Muscle of arm (tissue), 12 donors: ENCODE data around the gene MCEMP1. TPM values are rescaled to one million over a fixed set of nuclear protein-coding genes. Genes with fewer than 3 reads are reported as not detected.

ENCODE experiments used
- DNase-seq: peaks from one replicate; pipeline ENCODE4 v3.0.0-alpha.2; 2013
- polyA plus RNA-seq, 12 donors: library from polyadenylated mRNA; unstranded; fragments of 120-200 nt; gene quantifications; one replicate each; pipeline ENCODE4 v1.2.1, GENCODE V29; 2013; ENCODE audit not compliant: insufficient read length in 12 of 12

The MCEMP1 gene
- polyA plus RNA-seq, 12 donors, result 0.11 to 0.94 (median 0.26) TPM; not detected in 6

DNA sequence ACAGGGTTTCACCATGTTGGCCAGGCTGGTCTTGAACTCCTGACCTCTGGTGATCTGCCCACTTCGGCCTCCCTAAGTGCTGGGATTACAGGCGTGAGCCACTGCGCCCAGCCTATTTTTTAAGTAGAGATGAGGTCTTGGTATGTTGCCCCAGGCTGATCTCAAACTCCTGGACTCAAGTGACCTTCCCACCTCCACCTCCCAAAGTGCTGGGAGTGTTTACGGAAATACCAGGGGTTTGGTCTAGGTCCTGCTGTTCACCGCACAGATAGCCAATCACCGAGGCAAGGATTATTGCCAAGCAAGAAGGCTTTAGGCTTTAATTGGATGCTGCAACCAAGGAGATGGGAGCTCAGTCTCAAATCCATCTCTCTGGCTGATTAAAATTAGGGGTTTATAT, 43.5 kb downstream of the MCEMP1 start:
- no peak for DNase-seq

DNA sequence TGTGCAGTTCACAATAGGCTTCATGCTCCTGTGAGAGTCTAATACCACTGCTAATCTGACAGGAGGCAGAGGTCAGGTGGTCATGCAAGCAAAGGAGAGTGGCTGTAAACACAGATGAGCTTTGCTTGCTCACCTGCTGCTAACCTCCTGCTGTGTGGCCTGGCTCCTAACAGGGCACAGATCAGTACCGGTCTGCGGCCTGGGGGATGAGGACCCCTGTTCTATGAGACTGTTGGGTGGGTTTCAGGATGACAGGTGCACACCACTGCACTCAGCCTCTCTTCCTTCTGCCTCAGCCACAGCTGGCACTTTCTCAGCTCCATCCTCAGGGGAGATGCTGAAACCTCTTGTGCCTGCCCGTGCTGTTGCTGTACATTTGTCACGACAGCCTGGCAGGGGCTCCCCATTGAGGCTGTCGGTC, 45.4 kb downstream of the MCEMP1 start:
- no peak for DNase-seq

DNA sequence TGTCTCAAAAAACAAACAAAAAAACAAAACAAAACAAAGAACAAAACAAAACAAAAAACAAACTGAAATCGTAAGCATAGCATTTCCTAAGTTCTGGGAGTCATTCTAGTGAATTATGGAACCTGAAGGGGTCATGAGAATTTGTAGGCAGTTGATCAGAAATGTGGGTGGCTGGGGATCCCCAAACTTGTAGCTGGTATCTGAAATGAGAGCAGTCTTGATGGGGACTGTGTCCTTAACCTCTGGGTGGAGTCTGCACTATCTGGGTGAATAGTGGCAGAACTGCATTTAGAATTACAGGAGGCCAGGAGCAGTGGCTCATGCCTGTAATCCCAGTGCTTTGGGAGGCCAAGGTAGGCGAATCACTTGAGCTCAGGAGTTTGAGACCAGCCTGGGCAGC, 48.9 kb downstream of the MCEMP1 start:
- DNase-seq, result no peak

DNA sequence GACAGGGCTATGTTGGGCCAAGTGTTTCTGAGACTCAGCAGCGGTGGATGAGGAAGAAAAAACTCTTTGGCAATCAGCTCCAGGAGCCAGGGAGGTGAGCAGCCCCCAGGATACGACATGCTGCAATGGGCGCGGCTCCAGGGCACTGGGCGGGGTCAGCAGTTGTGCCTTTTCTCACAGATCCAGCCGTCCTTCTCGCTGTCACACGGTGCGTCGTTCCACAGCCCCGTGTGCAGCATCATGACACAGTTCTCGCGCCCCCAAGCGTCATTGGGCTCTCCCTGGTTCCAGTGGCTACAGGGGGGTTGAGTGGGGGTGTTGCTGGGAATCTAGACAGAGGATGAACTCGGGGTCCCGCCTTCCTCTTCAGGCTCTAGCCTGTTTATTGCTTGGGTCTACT, 52.3 kb downstream of the MCEMP1 start:
- no peak for DNase-seq

Other genes with a start within 250 kb of the MCEMP1 start
- gene PEX11G, start 188.1 kb upstream of the MCEMP1 start, polyA plus RNA-seq, result 1 to 10 TPM in 10 of 12 donors, not detected in 2; 1.9 to 3.1 (median 2.3) TPM
- 10 to 100 TPM in 11 of 12 donors, not detected in 1; 30.7 to 89.4 (median 36.4) TPM for gene ZNF358, start 161.0 kb upstream of the MCEMP1 start, polyA plus RNA-seq
- gene MCOLN1, start 154.5 kb upstream of the MCEMP1 start, polyA plus RNA-seq, result 10 to 100 TPM in 10 of 12 donors, 1 to 10 TPM in 1, not detected in 1; 9.7 to 16.7 (median 10.8) TPM
- 10 to 100 TPM in 11 of 12 donors, not detected in 1; 19.3 to 47.1 (median 24.1) TPM for gene PNPLA6, start 141.4 kb upstream of the MCEMP1 start, polyA plus RNA-seq
- gene CAMSAP3, start 81.2 kb upstream of the MCEMP1 start, polyA plus RNA-seq, result 1 to 10 TPM in 3 of 12 donors, under 1 TPM in 7, not detected in 2; 0.06 to 8.8 (median 0.33) TPM
- gene XAB2, start 47.5 kb upstream of the MCEMP1 start, polyA plus RNA-seq, result 10 to 100 TPM in 11 of 12 donors, not detected in 1; 17.4 to 32.6 (median 20.7) TPM
- 10 to 100 TPM in 11 of 12 donors, not detected in 1; 46.7 to 76.9 (median 63.3) TPM for gene PET100, start 47.3 kb upstream of the MCEMP1 start, polyA plus RNA-seq
- gene PCP2, start 43.4 kb upstream of the MCEMP1 start, polyA plus RNA-seq, result under 1 TPM in 3 of 12 donors, not detected in 9; 0.16 to 0.66 (median 0.40) TPM
- gene STXBP2, start 40.0 kb upstream of the MCEMP1 start, polyA plus RNA-seq, result 10 to 100 TPM in 2 of 12 donors, 1 to 10 TPM in 9, not detected in 1; 2.9 to 31.2 (median 4.1) TPM
- gene RETN, start 8.0 kb upstream of the MCEMP1 start, polyA plus RNA-seq, result 1 to 10 TPM in 10 of 12 donors, not detected in 2; 1.2 to 6.2 (median 1.8) TPM
- 10 to 100 TPM in 11 of 12 donors, not detected in 1; 24.1 to 50.8 (median 29.3) TPM for gene TRAPPC5, start 3.7 kb downstream of the MCEMP1 start, polyA plus RNA-seq
- gene FCER2, start 25.0 kb downstream of the MCEMP1 start, polyA plus RNA-seq, result 1 to 10 TPM in 1 of 12 donors, under 1 TPM in 9, not detected in 2; 0.27 to 1.8 (median 0.43) TPM
- under 1 TPM in 5 of 12 donors, not detected in 7; 0.19 to 0.47 (median 0.24) TPM for gene CLEC4G, start 55.0 kb downstream of the MCEMP1 start, polyA plus RNA-seq
- 1 to 10 TPM in 11 of 12 donors, not detected in 1; 2.2 to 6.3 (median 3.5) TPM for gene CD209, start 70.4 kb downstream of the MCEMP1 start, polyA plus RNA-seq
- gene CLEC4M, start 86.2 kb downstream of the MCEMP1 start, polyA plus RNA-seq, result 1 to 10 TPM in 1 of 12 donors, under 1 TPM in 3, not detected in 8; 0.13 to 1.1 (median 0.40) TPM
- 10 to 100 TPM in 11 of 12 donors, not detected in 1; 10.6 to 15.6 (median 12.4) TPM for gene EVI5L, start 153.1 kb downstream of the MCEMP1 start, polyA plus RNA-seq
- 1 to 10 TPM in 2 of 12 donors, under 1 TPM in 9, not detected in 1; 0.16 to 2.9 (median 0.22) TPM for gene PRR36, start 197.3 kb downstream of the MCEMP1 start, polyA plus RNA-seq
- 1 to 10 TPM in 1 of 12 donors, under 1 TPM in 6, not detected in 5; 0.12 to 1.2 (median 0.41) TPM for gene LRRC8E, start 211.4 kb downstream of the MCEMP1 start, polyA plus RNA-seq
- 10 to 100 TPM in 11 of 12 donors, not detected in 1; 16.3 to 37.0 (median 18.9) TPM for gene MAP2K7, start 226.8 kb downstream of the MCEMP1 start, polyA plus RNA-seq
- gene TGFBR3L, start 237.7 kb downstream of the MCEMP1 start, polyA plus RNA-seq, result under 1 TPM in 5 of 12 donors, not detected in 7; 0.21 to 0.60 (median 0.41) TPM
- 10 to 100 TPM in 11 of 12 donors, not detected in 1; 10.9 to 20.3 (median 14.8) TPM for gene SNAPC2, start 243.2 kb downstream of the MCEMP1 start, polyA plus RNA-seq
- gene CTXN1, start 249.0 kb downstream of the MCEMP1 start, polyA plus RNA-seq, result 10 to 100 TPM in 1 of 12 donors, 1 to 10 TPM in 8, under 1 TPM in 2, not detected in 1; 0.86 to 14.9 (median 1.9) TPM